Stimulated activated naive B cell treated with anti-CD40 and anti-IgM and Interleukin-4, amounts not matched to agents 10 μg/mL and 1 μg/mL and 100 μg/mL, for 72 hours (primary cell): ENCODE results near the gene C9orf85.

Experiments used
- ATAC-seq, 2 donors: fragments of 150-1000 bp; cut with Tn5 transposase; replicated peaks; 2 replicates each; pipeline ENCODE4 v1.10.0; 2021; ENCODE audit warnings: moderate library complexity in 1 of 2
- DNase-seq: peaks from one replicate; pipeline ENCODE4 v3.0.0; 2021
- H3K27ac Mint-ChIP-seq: one replicate; pipeline ENCODE4 v1.8.0; 2022; ENCODE audit warnings: mild to moderate bottlenecking, mixed read lengths
- H3K27me3 Mint-ChIP-seq, 2 donors: one replicate each; pipeline ENCODE4 v1.8.0; 2022; ENCODE audit warnings: mixed read lengths in 2 of 2
- H3K36me3 Mint-ChIP-seq, 2 donors: one replicate each; pipeline ENCODE4 v1.8.0; 2022; ENCODE audit warnings: mixed read lengths in 2 of 2, mild to moderate bottlenecking in 1 of 2
- H3K4me1 Mint-ChIP-seq, 2 donors: one replicate each; pipeline ENCODE4 v1.8.0; 2022; ENCODE audit warnings: mixed read lengths in 2 of 2, mild to moderate bottlenecking in 1 of 2
- H3K4me3 Mint-ChIP-seq, 2 donors: one replicate each; pipeline ENCODE4 v1.8.0; 2022; ENCODE audit warnings: mild to moderate bottlenecking in 2 of 2, mixed read lengths in 2 of 2, moderate library complexity in 1 of 2
- H3K9me3 Mint-ChIP-seq, 2 donors: one replicate each; pipeline ENCODE4 v1.8.0; 2022; ENCODE audit warnings: mixed read lengths in 2 of 2, mild to moderate bottlenecking in 1 of 2

The C9orf85 gene

DNA sequence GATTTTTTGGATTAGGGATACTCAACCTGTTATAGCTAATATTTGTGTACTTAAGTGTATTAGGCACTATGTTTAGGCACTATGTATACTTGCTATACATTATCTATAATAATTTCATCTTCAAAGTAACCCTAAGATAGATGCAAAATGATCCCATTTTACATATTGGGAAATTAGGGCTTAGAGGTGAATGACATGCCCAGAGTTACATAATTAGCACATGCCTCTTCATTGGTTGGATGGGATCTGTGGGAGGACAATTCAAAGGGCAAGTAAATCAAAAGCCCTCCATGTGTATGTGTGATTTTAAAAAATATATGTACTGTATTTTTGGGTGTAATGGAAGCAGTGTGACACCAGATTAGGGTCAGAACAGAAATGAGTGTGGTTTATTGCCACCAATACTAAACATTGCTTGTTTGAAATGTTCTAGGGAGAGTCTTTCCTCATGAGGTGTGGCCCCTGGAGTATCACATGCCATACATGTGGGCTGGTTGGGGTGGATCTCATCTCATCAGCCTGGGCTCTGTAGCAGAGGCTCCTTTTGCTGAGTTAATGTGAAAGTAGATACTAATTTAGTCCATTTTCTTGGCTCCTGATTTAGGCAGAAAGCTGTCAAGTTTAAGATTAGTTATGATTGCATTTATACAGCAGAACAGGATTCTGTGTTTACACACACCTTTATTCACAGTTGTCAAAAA is 5.5 kb downstream of the C9orf85 start:
- Mint-ChIP-seq H3K36me3 (peaks cover 10 to 27% of the 10 kb centered on the region in 2 donors), H3K27me3 (no peaks in the 10 kb centered on the region), H3K4me1 (peaks cover 12 to 35% of the 10 kb centered on the region in 2 donors), H3K9me3 (no peaks in the 10 kb centered on the region), H3K27ac (peak overlapping the region; percentile 43), H3K4me3 (no peak overlapping the region)
- peak; percentile 41 to 69 for ATAC-seq
- DNase-seq: no peak

DNA sequence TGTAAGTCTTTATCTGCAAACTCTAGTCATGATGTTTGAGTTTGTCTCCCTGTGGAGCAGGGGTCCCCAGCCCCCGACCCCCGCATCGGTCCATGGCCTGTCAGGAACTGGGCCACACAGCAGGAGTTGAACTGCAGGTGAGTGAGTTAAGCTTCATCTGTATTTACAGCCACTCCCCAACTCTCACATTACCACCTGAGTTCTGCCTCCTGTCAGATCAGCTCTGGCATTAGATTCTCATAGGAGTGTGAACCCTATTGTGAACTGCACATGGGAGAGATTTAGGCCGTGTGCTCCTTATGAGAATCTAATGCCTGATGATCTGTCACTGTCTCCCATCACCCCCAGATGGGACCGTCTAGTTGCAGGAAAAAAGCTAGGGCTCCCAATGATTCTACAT is 7.0 kb downstream of the C9orf85 start:
- Mint-ChIP-seq H3K27me3 (no peaks in the 10 kb centered on the region), H3K27ac (no peak overlapping the region), H3K4me1 (peaks cover 19 to 22% of the 10 kb centered on the region in 2 donors), H3K9me3 (no peaks in the 10 kb centered on the region), H3K36me3 (peaks cover 16 to 36% of the 10 kb centered on the region in 2 donors), H3K4me3 (no peak overlapping the region)
- ATAC-seq (no peak), DNase-seq (no peak)

DNA sequence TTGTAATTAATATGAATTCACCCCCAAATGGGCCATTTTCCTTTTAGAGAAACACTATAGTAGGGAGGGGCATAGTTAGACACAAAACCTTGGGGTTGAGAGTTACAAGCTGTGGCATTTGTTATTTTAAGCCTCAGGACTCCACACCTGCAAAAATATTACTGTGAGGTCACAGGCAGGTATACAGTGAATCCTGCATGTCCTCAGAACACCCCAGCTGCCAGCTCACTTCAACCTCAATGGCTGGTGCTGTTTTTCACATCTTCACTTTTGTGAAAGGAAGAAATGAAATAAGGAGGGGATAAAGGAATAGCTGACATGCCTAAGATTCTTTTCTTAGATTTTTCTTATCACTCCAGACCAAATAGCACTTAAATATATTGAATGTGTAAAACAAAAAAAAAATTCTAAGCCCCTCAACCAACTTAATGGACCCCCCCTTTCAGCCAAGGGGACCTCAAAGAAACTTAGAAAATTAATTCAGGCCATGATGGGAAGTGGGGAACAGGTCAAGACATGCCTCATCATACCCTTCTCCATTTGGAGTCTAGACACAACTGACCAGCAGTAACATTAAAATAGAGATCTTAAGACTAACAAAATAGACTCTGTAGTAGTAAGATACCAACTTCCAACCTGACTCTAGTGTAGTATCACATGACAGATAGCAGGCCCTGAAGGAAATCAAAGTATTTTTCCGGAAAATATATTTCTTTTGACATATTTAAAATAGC is 9.2 kb downstream of the C9orf85 start:
- no peak overlapping the region for H3K4me3 Mint-ChIP-seq
- no peak for DNase-seq

DNA sequence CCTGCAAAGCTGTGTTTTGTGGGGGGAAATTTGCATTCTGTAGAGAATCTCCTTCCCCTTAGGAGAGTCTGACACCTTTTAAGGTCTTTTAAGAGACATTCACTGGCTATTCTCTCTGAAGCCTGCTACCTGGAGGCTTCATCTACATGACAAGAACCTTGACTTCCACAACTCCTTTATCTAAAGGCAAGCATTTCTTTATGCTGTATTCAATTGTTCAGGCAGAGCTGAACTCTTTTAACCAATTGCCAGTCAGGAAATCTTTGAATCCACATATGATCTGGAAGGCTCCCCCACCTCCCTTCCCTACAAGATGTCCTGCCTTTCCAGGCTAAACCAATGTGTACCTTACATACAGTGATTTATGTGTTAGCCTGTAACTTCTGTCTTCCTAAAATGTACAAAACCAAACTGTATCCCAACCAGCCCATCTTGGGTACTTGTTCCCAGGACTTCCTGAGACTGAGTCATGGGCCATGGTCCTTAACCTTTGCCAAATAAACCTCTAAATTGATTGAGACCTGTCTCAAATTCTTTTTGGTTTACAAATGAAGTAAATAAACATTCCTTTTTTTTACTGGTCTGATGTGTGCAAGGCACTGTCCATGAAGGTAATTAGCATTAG is 9.9 kb downstream of the C9orf85 start:
- Mint-ChIP-seq H3K4me1 (peaks cover 10 to 15% of the 10 kb centered on the region in 2 donors), H3K36me3 (peaks cover 19 to 42% of the 10 kb centered on the region in 2 donors), H3K4me3 (no peak overlapping the region), H3K27me3 (no peaks in the 10 kb centered on the region), H3K27ac (no peak overlapping the region), H3K9me3 (no peaks in the 10 kb centered on the region)
- ATAC-seq (no peak), DNase-seq (no peak)

More for the DNA sequence above, 9.2 kb downstream of the C9orf85 start:
- no peak for ATAC-seq
- H3K27ac Mint-ChIP-seq: no peak overlapping the region
- peaks cover 19 to 42% of the 10 kb centered on the region in 2 donors for H3K36me3 Mint-ChIP-seq
- H3K9me3 Mint-ChIP-seq: no peaks in the 10 kb centered on the region
- peaks cover 14 to 19% of the 10 kb centered on the region in 2 donors for H3K4me1 Mint-ChIP-seq
- no peaks in the 10 kb centered on the region for H3K27me3 Mint-ChIP-seq

DNA sequence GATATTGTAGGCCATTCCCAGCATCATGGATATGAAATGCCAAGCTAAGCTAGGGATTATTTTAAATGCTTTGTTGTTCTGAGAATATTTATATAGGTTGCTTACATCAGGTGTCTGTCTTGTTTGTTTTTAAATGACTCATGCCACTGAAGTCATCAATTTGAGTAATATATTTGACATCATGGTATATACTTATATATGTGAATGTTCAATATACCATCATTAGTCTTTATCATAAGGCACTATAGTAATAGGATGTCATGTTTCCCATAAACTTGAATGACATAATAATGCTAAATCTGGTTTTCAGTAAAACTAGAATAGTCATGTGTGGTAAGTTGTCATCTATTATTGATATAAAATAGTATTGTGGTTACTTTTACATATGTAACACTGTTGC is 13.1 kb downstream of the C9orf85 start:
- no peaks in the 10 kb centered on the region for H3K27me3 Mint-ChIP-seq
- DNase-seq: no peak
- no peak overlapping the region for H3K27ac Mint-ChIP-seq
- no peak overlapping the region for H3K4me3 Mint-ChIP-seq
- ATAC-seq: no peak
- H3K9me3 Mint-ChIP-seq: no peaks in the 10 kb centered on the region
- peaks cover 0 to 12% of the 10 kb centered on the region in 2 donors for H3K4me1 Mint-ChIP-seq
- peaks cover 15 to 30% of the 10 kb centered on the region in 2 donors for H3K36me3 Mint-ChIP-seq

DNA sequence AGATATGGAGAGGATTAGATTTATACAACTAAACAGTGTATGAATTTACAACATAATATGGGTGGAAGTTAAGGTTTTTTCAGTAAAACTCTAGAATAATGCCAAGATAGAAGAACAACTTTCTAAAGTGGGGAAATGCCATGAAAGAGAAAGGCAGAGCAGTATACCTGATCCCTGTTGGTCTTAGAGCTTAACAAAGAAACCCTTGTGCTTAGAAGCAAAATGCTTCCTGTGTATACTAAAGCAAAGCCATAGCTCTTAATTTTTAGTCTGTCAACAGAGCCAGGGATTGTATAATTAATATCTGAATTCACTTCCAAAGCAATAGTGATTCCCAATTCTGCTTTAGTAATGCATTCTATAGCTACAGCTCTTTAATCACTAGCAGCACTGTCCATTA is 14.4 kb downstream of the C9orf85 start:
- DNase-seq (no peak), ATAC-seq (no peak)
- Mint-ChIP-seq H3K27ac (no peak overlapping the region), H3K9me3 (no peaks in the 10 kb centered on the region), H3K27me3 (no peaks in the 10 kb centered on the region), H3K4me1 (peaks cover 9 to 15% of the 10 kb centered on the region in 2 donors), H3K4me3 (no peak overlapping the region), H3K36me3 (peaks cover 13 to 34% of the 10 kb centered on the region in 2 donors)

DNA sequence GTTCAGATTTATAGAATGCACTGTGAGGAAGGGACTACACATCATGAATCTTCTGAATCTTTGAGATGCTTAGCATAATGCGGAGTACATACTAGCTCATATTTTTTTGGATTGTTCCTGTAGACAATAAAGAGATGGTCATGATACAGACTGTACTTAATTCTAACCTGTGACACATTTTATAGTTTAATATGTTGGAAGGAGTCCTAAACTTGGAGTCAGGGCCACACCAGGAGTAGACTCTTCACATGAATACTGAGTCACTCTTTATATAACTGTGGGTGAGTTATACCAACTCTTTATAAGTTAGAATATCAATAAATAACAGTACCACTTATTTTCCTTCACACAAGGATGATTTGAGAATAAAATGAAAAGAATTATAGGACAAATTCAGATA is 16.9 kb downstream of the C9orf85 start:
- H3K27ac Mint-ChIP-seq: no peak overlapping the region
- DNase-seq: no peak
- peaks cover 9 to 16% of the 10 kb centered on the region in 2 donors for H3K4me1 Mint-ChIP-seq
- H3K9me3 Mint-ChIP-seq: peaks cover 0 to 2% of the 10 kb centered on the region in 2 donors
- H3K4me3 Mint-ChIP-seq: no peak overlapping the region
- H3K27me3 Mint-ChIP-seq: no peaks in the 10 kb centered on the region
- no peak for ATAC-seq
- peaks cover 14 to 28% of the 10 kb centered on the region in 2 donors for H3K36me3 Mint-ChIP-seq

DNA sequence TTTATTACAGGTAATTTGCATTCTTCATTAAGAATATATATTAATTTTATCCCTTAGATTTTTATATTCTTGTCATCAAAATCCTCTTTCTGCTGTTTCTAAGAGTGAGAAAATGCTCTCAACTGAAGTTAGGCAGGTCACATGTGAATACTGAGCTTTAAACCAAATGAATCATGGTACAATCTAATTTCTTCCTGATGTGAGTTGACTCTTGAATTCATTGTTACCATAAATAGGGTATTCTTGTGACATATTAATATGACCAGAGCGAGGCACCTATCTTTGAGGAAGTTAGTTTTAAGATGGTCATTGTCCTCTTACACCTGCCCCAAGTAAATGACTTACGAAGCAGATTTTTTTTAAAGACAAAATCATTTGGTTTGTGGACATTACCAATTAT is 17.4 kb downstream of the C9orf85 start:
- Mint-ChIP-seq H3K4me1 (peaks cover 7 to 16% of the 10 kb centered on the region in 2 donors), H3K4me3 (no peak overlapping the region), H3K27ac (no peak overlapping the region), H3K36me3 (peaks cover 13 to 24% of the 10 kb centered on the region in 2 donors), H3K27me3 (no peaks in the 10 kb centered on the region), H3K9me3 (peaks cover 0 to 2% of the 10 kb centered on the region in 2 donors)
- ATAC-seq (no peak), DNase-seq (no peak)

DNA sequence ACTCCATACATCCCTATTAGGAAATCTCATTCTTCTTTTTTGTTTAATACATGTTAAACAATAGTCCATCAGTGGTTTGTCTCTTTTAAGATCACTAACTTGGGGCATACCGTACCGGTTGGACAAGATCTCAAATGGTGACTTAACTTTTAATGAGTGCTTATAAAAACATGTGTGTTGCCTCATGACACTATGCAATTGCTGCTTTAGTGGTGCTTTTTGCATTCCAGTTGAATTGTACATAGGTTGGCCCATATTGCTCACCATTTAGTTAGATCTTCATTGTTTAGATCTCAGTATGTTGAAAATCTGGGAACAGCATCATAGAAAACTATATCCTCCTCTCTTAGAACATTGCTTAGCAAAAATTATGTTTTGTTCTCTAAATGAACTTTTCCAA is 17.8 kb downstream of the C9orf85 start:
- Mint-ChIP-seq H3K9me3 (peaks cover 0 to 2% of the 10 kb centered on the region in 2 donors), H3K27ac (no peak overlapping the region), H3K27me3 (no peaks in the 10 kb centered on the region), H3K4me3 (no peak overlapping the region), H3K4me1 (peaks cover 7 to 16% of the 10 kb centered on the region in 2 donors), H3K36me3 (peaks cover 13 to 20% of the 10 kb centered on the region in 2 donors)
- DNase-seq (no peak), ATAC-seq (no peak)

DNA sequence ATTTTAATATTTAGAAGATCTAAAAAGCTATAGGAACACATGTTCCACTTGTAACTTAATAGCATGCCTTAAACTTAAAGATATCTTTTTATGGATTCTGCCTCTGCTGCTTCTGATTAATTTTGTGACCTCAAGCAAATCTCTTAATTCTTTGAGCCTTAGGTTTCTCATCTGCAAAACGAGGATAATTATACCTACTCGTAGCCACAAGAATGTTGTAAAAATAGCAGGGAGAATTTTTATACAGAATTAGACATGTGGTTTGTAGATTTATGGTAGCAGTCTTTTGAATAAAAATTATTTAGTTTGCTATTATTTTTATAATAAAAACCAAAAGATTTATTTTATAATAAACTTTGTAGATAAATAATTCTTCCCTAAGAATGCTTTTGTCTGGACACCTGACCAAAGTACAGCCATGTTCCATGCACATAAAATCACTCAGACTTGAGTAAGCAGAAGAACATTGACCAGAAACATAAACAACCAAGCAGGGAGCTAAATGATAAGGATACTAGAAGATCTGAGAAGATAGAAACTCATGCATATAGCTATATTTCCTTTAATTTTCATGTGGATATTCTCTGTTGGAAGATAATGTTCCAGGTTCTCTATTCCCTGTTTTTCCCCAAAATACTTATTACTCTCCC is 18.5 kb downstream of the C9orf85 start:
- Mint-ChIP-seq H3K27ac (peak overlapping the region; percentile 25), H3K9me3 (peaks cover 0 to 2% of the 10 kb centered on the region in 2 donors), H3K4me3 (no peak overlapping the region), H3K4me1 (peaks cover 9 to 16% of the 10 kb centered on the region in 2 donors), H3K27me3 (no peaks in the 10 kb centered on the region), H3K36me3 (peaks cover 12 to 18% of the 10 kb centered on the region in 2 donors)
- DNase-seq (no peak), ATAC-seq (no peak)

DNA sequence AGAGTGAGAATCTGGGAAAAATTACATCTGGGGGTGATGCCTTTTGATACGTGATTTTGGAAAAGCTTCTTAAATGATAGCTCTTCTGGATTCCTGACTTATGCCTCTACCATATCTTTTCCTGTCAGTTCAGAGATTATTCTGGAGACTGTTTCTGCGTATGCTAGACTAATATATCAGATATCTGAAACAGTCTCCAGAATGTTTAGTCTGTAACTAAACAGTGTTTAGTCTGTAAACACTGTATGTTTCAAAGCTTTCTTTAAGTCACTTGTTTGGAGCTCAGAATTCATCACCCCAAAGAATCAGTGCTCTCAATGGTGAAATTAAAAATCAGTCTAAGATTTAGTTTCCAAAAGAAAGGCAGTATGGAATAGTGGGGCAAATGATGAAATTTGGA is 19.7 kb downstream of the C9orf85 start:
- no peak for DNase-seq

DNA sequence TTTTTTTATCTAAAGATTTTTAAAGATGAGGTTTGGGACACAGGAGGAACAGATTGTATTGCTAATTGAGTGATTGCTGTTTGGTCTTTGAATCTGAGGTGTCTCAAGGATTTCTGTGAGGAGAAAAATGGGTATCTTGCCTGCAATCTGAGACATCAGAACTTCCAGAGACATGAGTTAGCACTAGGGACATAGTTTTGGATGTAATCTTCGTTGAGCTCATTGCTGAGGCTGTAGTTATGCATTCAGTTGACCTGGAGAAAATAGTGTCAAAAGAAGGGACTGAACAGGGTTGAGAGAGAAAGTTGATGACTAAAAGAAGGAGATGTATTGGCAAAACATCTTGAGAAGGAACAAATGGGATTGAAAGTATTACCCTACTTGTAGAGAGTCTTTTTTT is 24.6 kb downstream of the C9orf85 start:
- Mint-ChIP-seq H3K4me1 (peaks cover 11 to 24% of the 10 kb centered on the region in 2 donors), H3K27me3 (no peaks in the 10 kb centered on the region), H3K4me3 (no peak overlapping the region), H3K36me3 (peaks cover 9% of the 10 kb centered on the region in 2 donors), H3K9me3 (peaks cover 0 to 2% of the 10 kb centered on the region in 2 donors), H3K27ac (no peak overlapping the region)
- DNase-seq (no peak), ATAC-seq (no peak)

More for the DNA sequence above, 19.7 kb downstream of the C9orf85 start:
- Mint-ChIP-seq H3K27ac (no peak overlapping the region), H3K36me3 (peaks cover 12 to 18% of the 10 kb centered on the region in 2 donors), H3K4me3 (no peak overlapping the region), H3K9me3 (peaks cover 0 to 2% of the 10 kb centered on the region in 2 donors), H3K27me3 (no peaks in the 10 kb centered on the region), H3K4me1 (peaks cover 15 to 25% of the 10 kb centered on the region in 2 donors)
- ATAC-seq: no peak

DNA sequence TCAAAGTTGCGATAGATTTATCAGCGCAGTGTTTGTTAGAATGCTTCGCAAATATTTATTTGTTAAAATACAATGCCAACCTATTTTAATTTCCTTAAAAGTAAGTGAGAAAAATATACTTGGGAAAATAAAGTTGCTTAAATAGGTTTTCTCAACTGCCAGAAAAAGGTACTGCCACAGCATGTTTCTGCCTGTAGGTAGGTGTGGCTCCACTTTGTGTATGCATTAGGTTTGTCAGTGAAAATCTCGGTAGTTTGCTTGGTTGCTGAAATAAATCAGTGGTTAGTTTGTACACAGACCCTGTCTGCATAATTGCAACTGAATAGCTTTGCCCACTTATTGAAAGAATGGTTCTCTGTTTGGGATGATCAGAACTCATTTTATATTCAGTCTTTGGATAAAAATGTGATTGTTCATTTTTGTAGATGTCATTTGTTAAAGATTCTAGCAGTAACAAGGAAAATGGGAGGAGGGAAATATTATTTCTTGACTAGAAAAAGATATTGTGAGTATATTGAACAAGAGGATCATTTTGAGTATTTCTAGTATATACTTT is 25.7 kb downstream of the C9orf85 start:
- Mint-ChIP-seq H3K36me3 (peaks cover 7 to 9% of the 10 kb centered on the region in 2 donors), H3K27ac (no peak overlapping the region), H3K27me3 (no peaks in the 10 kb centered on the region), H3K4me3 (no peak overlapping the region), H3K4me1 (peaks cover 11 to 33% of the 10 kb centered on the region in 2 donors), H3K9me3 (peaks cover 0 to 2% of the 10 kb centered on the region in 2 donors)
- ATAC-seq: no peak
- no peak for DNase-seq

DNA sequence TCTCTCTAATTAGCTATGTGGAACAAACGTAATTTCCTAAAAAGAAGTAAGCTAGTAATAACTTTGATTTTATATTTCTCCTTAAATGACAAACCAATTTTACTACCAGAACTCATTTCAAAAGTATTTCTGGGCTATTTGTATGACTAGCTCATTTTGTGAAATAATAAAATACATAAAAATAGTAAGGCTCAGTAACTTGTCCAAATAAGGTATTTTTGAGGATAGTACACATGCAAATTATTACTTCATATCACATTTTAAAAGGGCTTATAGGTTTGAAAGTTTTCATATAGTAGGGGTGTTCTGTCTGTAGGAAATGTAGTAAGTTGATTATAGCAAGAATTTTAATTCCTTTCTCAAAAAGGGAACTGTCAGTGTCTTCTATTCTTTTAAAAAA is 26.5 kb downstream of the C9orf85 start:
- Mint-ChIP-seq H3K27ac (no peak overlapping the region), H3K27me3 (no peaks in the 10 kb centered on the region)
- DNase-seq: no peak

More for the DNA sequence above, 26.5 kb downstream of the C9orf85 start:
- no peak for ATAC-seq
- H3K4me1 Mint-ChIP-seq: peaks cover 11 to 32% of the 10 kb centered on the region in 2 donors
- H3K4me3 Mint-ChIP-seq: no peak overlapping the region
- peaks cover 2 to 3% of the 10 kb centered on the region in 2 donors for H3K36me3 Mint-ChIP-seq
- H3K9me3 Mint-ChIP-seq: peaks cover 0 to under 1% of the 10 kb centered on the region in 2 donors
